ENCODE results near the gene BEGAIN. TPM values are rescaled to one million over a fixed set of nuclear protein-coding genes. Genes with fewer than 3 reads are reported as not detected.

Gene BEGAIN
- total RNA-seq, 1 donor from 2014 or later, result 0.54 TPM

GRCh38 chr14:100565650-100566049, 21.6 kb downstream of the BEGAIN start:
- no peak overlapping the region for H2AFZ ChIP-seq (ENCODE audit: low read depth, low read length)
- H3K4me3 ChIP-seq (ENCODE audit: insufficient read depth, low read depth, low read length), result no peak overlapping the region
- TF ChIP-seq EZH2 (IDR thresholded peaks at IDR 0.05; ENCODE audit: insufficient read depth, low read length) (no peak), CTCF (IDR thresholded peaks at IDR 0.05; ENCODE audit: insufficient read depth, low read depth, low read length) (no peak)
- no peak overlapping the region for H3K4me3 Mint-ChIP-seq (ENCODE audit: unreplicated experiment)
- no peaks in the 10 kb centered on the region for H3K36me3 ChIP-seq (ENCODE audit: insufficient read depth, low read length)
- H3K4me1 ChIP-seq (ENCODE audit: insufficient read depth, low read length), result no peaks in the 10 kb centered on the region
- no peak overlapping the region for H3K9ac ChIP-seq (ENCODE audit: low read length)
- no peaks in the 10 kb centered on the region for H3K9me3 Mint-ChIP-seq (ENCODE audit: unreplicated experiment)
- H3K27ac Mint-ChIP-seq (ENCODE audit: unreplicated experiment), result no peak overlapping the region
- H3K4me2 ChIP-seq (ENCODE audit: low read length), result no peak overlapping the region
- H3K79me2 ChIP-seq (ENCODE audit: insufficient read depth, low read length), result no peaks in the 10 kb centered on the region
- H3K4me1 Mint-ChIP-seq (ENCODE audit: low read depth, unreplicated experiment), result no peaks in the 10 kb centered on the region
- H3K9me3 ChIP-seq (ENCODE audit: insufficient read depth, low read depth, low read length), result no peaks in the 10 kb centered on the region
- no peaks in the 10 kb centered on the region for H3K36me3 Mint-ChIP-seq (ENCODE audit: low read depth, unreplicated experiment)
- H3K27ac ChIP-seq (ENCODE audit: low read depth, low read length), result no peak overlapping the region
- H4K20me1 ChIP-seq (ENCODE audit: insufficient read depth, low read length), result peaks cover 9% of the 10 kb centered on the region
- FAIRE-seq (no peak), DNase-seq (ENCODE audit: low read depth) (no peak)
- peaks cover 26% of the 10 kb centered on the region for H3K27me3 ChIP-seq (ENCODE audit: insufficient read depth, low read length)
- H3K27me3 Mint-ChIP-seq (ENCODE audit: low read depth, unreplicated experiment), result peaks cover 57% of the 10 kb centered on the region

- H3K9ac ChIP-seq (ENCODE audit: low read length), result no peak overlapping the region
- H3K27me3 ChIP-seq (ENCODE audit: insufficient read depth, low read length), result peaks cover 21% of the 10 kb centered on the region
- no peak overlapping the region for H2AFZ ChIP-seq (ENCODE audit: low read depth, low read length)
- H3K36me3 Mint-ChIP-seq (ENCODE audit: low read depth, unreplicated experiment), result no peaks in the 10 kb centered on the region
- no peak for FAIRE-seq
- H3K4me3 ChIP-seq (ENCODE audit: insufficient read depth, low read depth, low read length), result no peak overlapping the region
- no peak for DNase-seq (ENCODE audit: low read depth)
- no peak overlapping the region for H3K27ac Mint-ChIP-seq (ENCODE audit: unreplicated experiment)
- peaks cover 12% of the 10 kb centered on the region for H4K20me1 ChIP-seq (ENCODE audit: insufficient read depth, low read length)
- no peaks in the 10 kb centered on the region for H3K9me3 Mint-ChIP-seq (ENCODE audit: unreplicated experiment)
- no peak overlapping the region for H3K27ac ChIP-seq (ENCODE audit: low read depth, low read length)
- H3K4me1 Mint-ChIP-seq (ENCODE audit: low read depth, unreplicated experiment), result no peaks in the 10 kb centered on the region
- TF ChIP-seq EZH2 (IDR thresholded peaks at IDR 0.05; ENCODE audit: insufficient read depth, low read length), result no peak
- no peak for TF ChIP-seq CTCF (IDR thresholded peaks at IDR 0.05; ENCODE audit: insufficient read depth, low read depth, low read length)
- peaks cover 52% of the 10 kb centered on the region for H3K27me3 Mint-ChIP-seq (ENCODE audit: low read depth, unreplicated experiment)
- H3K4me1 ChIP-seq (ENCODE audit: insufficient read depth, low read length), result no peaks in the 10 kb centered on the region
- H3K79me2 ChIP-seq (ENCODE audit: insufficient read depth, low read length), result no peaks in the 10 kb centered on the region
- H3K4me3 Mint-ChIP-seq (ENCODE audit: unreplicated experiment), result no peak overlapping the region
- H3K4me2 ChIP-seq (ENCODE audit: low read length), result no peak overlapping the region
- no peaks in the 10 kb centered on the region for H3K36me3 ChIP-seq (ENCODE audit: insufficient read depth, low read length)
- H3K9me3 ChIP-seq (ENCODE audit: insufficient read depth, low read depth, low read length), result no peaks in the 10 kb centered on the region
Measured at GRCh38 chr14:100564512-100564911, 22.7 kb downstream of the BEGAIN start.

GRCh38 chr14:100562751-100563150, 24.5 kb downstream of the BEGAIN start:
- no peak overlapping the region for H3K4me3 ChIP-seq (ENCODE audit: insufficient read depth, low read depth, low read length)
- no peak overlapping the region for H3K4me2 ChIP-seq (ENCODE audit: low read length)
- H3K4me1 Mint-ChIP-seq (ENCODE audit: low read depth, unreplicated experiment), result peaks cover 3% of the 10 kb centered on the region
- TF ChIP-seq EZH2 (IDR thresholded peaks at IDR 0.05; ENCODE audit: insufficient read depth, low read length) (no peak), CTCF (IDR thresholded peaks at IDR 0.05; ENCODE audit: insufficient read depth, low read depth, low read length) (no peak)
- FAIRE-seq (no peak), DNase-seq (ENCODE audit: low read depth) (no peak)
- peaks cover 7% of the 10 kb centered on the region for H3K27me3 ChIP-seq (ENCODE audit: insufficient read depth, low read length)
- H3K4me3 Mint-ChIP-seq (ENCODE audit: unreplicated experiment), result no peak overlapping the region
- no peak overlapping the region for H3K27ac ChIP-seq (ENCODE audit: low read depth, low read length)
- H3K36me3 Mint-ChIP-seq (ENCODE audit: low read depth, unreplicated experiment), result no peaks in the 10 kb centered on the region
- no peak overlapping the region for H3K9ac ChIP-seq (ENCODE audit: low read length)
- H3K9me3 Mint-ChIP-seq (ENCODE audit: unreplicated experiment), result peaks cover 1% of the 10 kb centered on the region
- peaks cover 58% of the 10 kb centered on the region for H3K27me3 Mint-ChIP-seq (ENCODE audit: low read depth, unreplicated experiment)
- no peaks in the 10 kb centered on the region for H3K4me1 ChIP-seq (ENCODE audit: insufficient read depth, low read length)
- no peaks in the 10 kb centered on the region for H3K36me3 ChIP-seq (ENCODE audit: insufficient read depth, low read length)
- H2AFZ ChIP-seq (ENCODE audit: low read depth, low read length), result no peak overlapping the region
- peaks cover 12% of the 10 kb centered on the region for H4K20me1 ChIP-seq (ENCODE audit: insufficient read depth, low read length)
- no peaks in the 10 kb centered on the region for H3K9me3 ChIP-seq (ENCODE audit: insufficient read depth, low read depth, low read length)
- no peaks in the 10 kb centered on the region for H3K79me2 ChIP-seq (ENCODE audit: insufficient read depth, low read length)
- H3K27ac Mint-ChIP-seq (ENCODE audit: unreplicated experiment), result no peak overlapping the region

Data from astrocyte (in vitro differentiated cells and primary cell).